GM12878 (cell line): ENCODE measurements around the gene EIF4B. TPM values are rescaled to one million over a fixed set of nuclear protein-coding genes. Genes with fewer than 3 reads are reported as not detected.

ENCODE experiments used
- ATAC-seq: fragments of 200-7000 bp; cut with Tn5 transposase; 3 replicates; pipeline ENCODE4 v1.9.1; 2020; ENCODE audit warnings: mild to moderate bottlenecking, moderate library complexity
- BruUV-seq: library from RNA; stranded (reverse); fragments of 400-500 nt; replicated peaks from 2 replicates; lab custom pipeline; 2021; lab: Mats Ljungman, UMichigan
- CTCF ChIA-PET: fragments of 300-600 bp; sonication (Branson Sonifier 250); formaldehyde crosslinking; extraction: SDS; loops from one replicate; lab custom pipeline; 2021; ENCODE audit warnings: inconsistent platforms; lab: Yijun Ruan, JAX
- POLR2A ChIA-PET: fragments of 350-600 bp; formaldehyde crosslinking; extraction: SDS; loops from one replicate; lab custom pipeline; 2021; ENCODE audit warnings: inconsistent platforms; lab: Charles Lee
- RAD21 ChIA-PET: fragments of 300-600 bp; sonication (Branson Sonifier 250); formaldehyde crosslinking; loops from one replicate; lab custom pipeline; 2023; ENCODE audit warnings: antibody characterized with exemption; ENCODE audit not compliant: unreplicated experiment; lab: Charles Lee
- SMC1A ChIA-PET: fragments of 300-600 bp; sonication (Branson Sonifier 250); formaldehyde crosslinking; loops from one replicate; lab custom pipeline; 2023; ENCODE audit not compliant: unreplicated experiment, uncharacterized antibody; lab: Charles Lee
- DNase-seq: peaks from one replicate; pipeline ENCODE4 v3.0.0-alpha.2; 2011; ENCODE audit warnings: low read depth, low spot score
- FAIRE-seq: peaks from 3 replicates; lab custom pipeline; 2011; peaks lifted over from hg19 to GRCh38; lab: Jason Lieb, UNC
- H2AFZ ChIP-seq: 2 replicates; pipeline ENCODE4 v1.6.0; 2011; ENCODE audit warnings: low read depth, low read length, control low read depth; ENCODE audit not compliant: control insufficient read depth
- H3K27ac ChIP-seq: 2 replicates; pipeline ENCODE4 v1.5.1; 2011; ENCODE audit warnings: control low read depth; ENCODE audit not compliant: control insufficient read depth, insufficient read depth
- H3K27me3 ChIP-seq, 2 experiments: replicated peaks in 1 of 2; 2 replicates each; pipeline versions ENCODE4 v1.6.0 to v1.6.1; 2011; ENCODE audit warnings: low read length in 1 of 2; ENCODE audit not compliant: control insufficient read depth in 2 of 2, insufficient read depth in 2 of 2
- H3K36me3 ChIP-seq, 2 experiments: 2 replicates each; pipeline ENCODE4 v1.5.1; 2011; ENCODE audit warnings: low read length in 1 of 2; ENCODE audit not compliant: control insufficient read depth in 2 of 2, insufficient read depth in 2 of 2
- H3K4me1 ChIP-seq: 2 replicates; pipeline ENCODE4 v1.6.1; 2011; ENCODE audit warnings: mild to moderate bottlenecking, low read length, moderate library complexity, mixed read lengths; ENCODE audit not compliant: control insufficient read depth, insufficient read depth
- H3K4me2 ChIP-seq: 2 replicates; pipeline ENCODE4 v1.6.0; 2011; ENCODE audit warnings: control low read depth; ENCODE audit not compliant: control insufficient read depth, insufficient read depth
- H3K4me3 ChIP-seq: fragments of 200-600 bp; sonication (generic); 2 replicates; pipeline ENCODE4 v1.5.1; 2016
- H3K79me2 ChIP-seq: 2 replicates; pipeline ENCODE4 v1.6.0; 2011; ENCODE audit warnings: low read length; ENCODE audit not compliant: control insufficient read depth, insufficient read depth
- H3K9ac ChIP-seq: 2 replicates; pipeline ENCODE4 v1.8.0; 2011; ENCODE audit warnings: low read length, control low read depth, mixed read lengths; ENCODE audit not compliant: control insufficient read depth, insufficient read depth
- H3K9me3 ChIP-seq: replicated peaks from 3 replicates; pipeline ENCODE4 v1.5.1; 2011; ENCODE audit warnings: mild to moderate bottlenecking, low read length; ENCODE audit not compliant: control insufficient read depth, insufficient read depth
- H4K20me1 ChIP-seq: 2 replicates; pipeline ENCODE4 v1.6.0; 2011; ENCODE audit not compliant: control insufficient read depth, insufficient read depth
- EGR1 ChIP-seq, 2 experiments: IDR thresholded peaks; 1 replicate in 1 of 2; 2 replicates in 1 of 2; pipeline ENCODE4 v1.6.1; 2011 to 2012; ENCODE audit warnings: low read depth in 2 of 2, low read length in 2 of 2, borderline replicate concordance in 1 of 2, mild to moderate bottlenecking in 1 of 2, moderate library complexity in 1 of 2
- SUPT20H ChIP-seq: IDR thresholded peaks from 2 replicates; pipeline ENCODE4 v1.6.1; 2011; ENCODE audit warnings: low read depth, mild to moderate bottlenecking, low read length, moderate library complexity, borderline replicate concordance; ENCODE audit not compliant: control insufficient read depth
- TCF7 ChIP-seq: IDR thresholded peaks from 2 replicates; pipeline ENCODE4 v1.6.1; 2014; ENCODE audit warnings: antibody characterized with exemption, borderline replicate concordance
- ZZZ3 ChIP-seq: IDR thresholded peaks from 2 replicates; pipeline ENCODE4 v1.6.1; 2011; ENCODE audit warnings: low read depth; ENCODE audit not compliant: control insufficient read depth, insufficient read length
- WGBS: methylation state at CpG from one replicate; pipeline ENCODE4 v1.1.6; 2016; ENCODE audit warnings: low lambda C conversion rate; ENCODE audit not compliant: insufficient replicate concordance, insufficient coverage; ENCODE audit errors: missing lambda C conversion rate; 5-methylcytosine and 5-hydroxymethylcytosine counted together
- in situ Hi-C: fragments of 300-500 bp; cut with MboI; formaldehyde crosslinking; loops from 9 replicates; pipeline ENCODE4 v1.14.3; 2018; ENCODE audit warnings: mixed read lengths
- intact Hi-C: fragments of 100-400 bp; cut with micrococcal nuclease; formaldehyde crosslinking; loops from one replicate; pipeline ENCODE4 v1.14.2; 2022; ENCODE audit not compliant: unreplicated experiment
- polyA plus RNA-seq, 11 experiments: library from polyadenylated mRNA; depleted of rRNA in 4 of 11; unstranded in 6 of 11; stranded (reverse) in 5 of 11; fragments of >200 nt; fragmentation: Nextera tagmentation in 4 of 11; fragmentation: Illumina TruSeq in 1 of 11; extraction: Ambion mirVana in 4 of 11; extraction: Trizol in 1 of 11; gene quantifications; 1 replicate in 1 of 11; 2 replicates in 10 of 11; pipeline versions ENCODE4 v1.2.1 to v1.2.3, GENCODE V29; 2011 to 2016; ENCODE audit warnings: inconsistent platforms in 2 of 11, missing spikeins in 2 of 11, low read depth in 1 of 11
- total RNA-seq, 4 experiments: library from RNA; depleted of rRNA in 3 of 4; stranded (reverse); fragments of >200 nt in 3 of 4; fragmentation: Illumina TruSeq in 1 of 4; extraction: Trizol in 1 of 4; gene quantifications; 2 replicates each; pipeline versions ENCODE4 v1.2.1 to v1.2.3, GENCODE V29; 2013 to 2021
- TF ChIP-seq, protein P1 (sequence below): fragments of 450-650 bp; IDR thresholded peaks from 2 replicates; pipeline ENCODE4 v1.6.1; 2016; ENCODE audit warnings: mild to moderate bottlenecking
- TF ChIP-seq, protein P2 (sequence below): fragments of 450-650 bp; formaldehyde crosslinking; IDR thresholded peaks from 2 replicates; pipeline ENCODE4 v1.4.0; 2020; ENCODE audit warnings: mild to moderate bottlenecking, moderate library complexity

The EIF4B gene
- total and polyA plus RNA-seq, 10 of the 15 experiments (the other 5 are each of a cell fraction or from before 2014, with no cell fraction given), result 123 to 752 (median 431) TPM

DNA sequence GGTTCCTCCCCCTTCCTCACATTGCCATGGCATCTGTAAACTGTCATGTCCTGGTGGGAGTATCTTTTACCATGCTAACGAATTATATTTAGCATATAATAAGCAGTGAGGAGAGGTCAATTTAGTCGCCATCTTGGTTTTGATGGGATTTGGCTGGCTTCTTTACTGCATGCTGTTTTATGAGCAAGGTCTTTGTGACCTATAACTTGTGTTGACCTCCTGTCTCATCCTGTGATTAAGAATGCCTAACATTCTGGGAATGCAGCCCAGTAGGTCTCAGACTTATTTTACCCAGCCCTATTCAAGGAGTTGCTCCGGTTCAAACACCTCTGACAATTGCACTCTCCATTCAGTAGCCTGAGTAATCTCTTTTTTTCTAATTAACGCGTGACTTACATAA is 2.1 kb upstream of the EIF4B start:
- ChIA-PET SMC1A (no interaction called here), POLR2A (no interaction called here), CTCF (interaction anchor here (3.5 kb wide), 1 partner anchor 120 kb away, joined by 12 read pairs; no protein-coding TSS in a partner anchor), RAD21 (no interaction called here)
- Histone ChIP-seq H3K27ac (no peak overlapping the region), H3K4me2 (no peak overlapping the region), H3K36me3 (peaks cover 0 to 4% of the 10 kb centered on the region in 2 experiments; a peak in 1 of 4 replicates), H3K4me1 (peaks cover 2% of the 10 kb centered on the region; the same call in 1 of the 2 replicates), H3K79me2 (peaks cover 36% of the 10 kb centered on the region), H3K27me3 (no peaks in the 10 kb centered on the region), H2AFZ (no peak overlapping the region), H3K9ac (no peak overlapping the region), H3K4me3 (no peak overlapping the region), H3K9me3 (no peaks in the 10 kb centered on the region), H4K20me1 (peaks cover 5% of the 10 kb centered on the region; the same call in 1 of the 2 replicates)
- TF ChIP-seq TCF7 (no peak), SUPT20H (no peak), ZZZ3 (no peak), EGR1 (IDR thresholded peaks at IDR 0.05; ENCODE audit: borderline replicate concordance in 1 of 2, low read depth in 2 of 2, low read length in 2 of 2) (no peak)
- TF ChIP-seq, protein P1, sequence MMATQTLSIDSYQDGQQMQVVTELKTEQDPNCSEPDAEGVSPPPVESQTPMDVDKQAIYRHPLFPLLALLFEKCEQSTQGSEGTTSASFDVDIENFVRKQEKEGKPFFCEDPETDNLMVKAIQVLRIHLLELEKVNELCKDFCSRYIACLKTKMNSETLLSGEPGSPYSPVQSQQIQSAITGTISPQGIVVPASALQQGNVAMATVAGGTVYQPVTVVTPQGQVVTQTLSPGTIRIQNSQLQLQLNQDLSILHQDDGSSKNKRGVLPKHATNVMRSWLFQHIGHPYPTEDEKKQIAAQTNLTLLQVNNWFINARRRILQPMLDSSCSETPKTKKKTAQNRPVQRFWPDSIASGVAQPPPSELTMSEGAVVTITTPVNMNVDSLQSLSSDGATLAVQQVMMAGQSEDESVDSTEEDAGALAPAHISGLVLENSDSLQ, result no peak
- TF ChIP-seq, protein P2, sequence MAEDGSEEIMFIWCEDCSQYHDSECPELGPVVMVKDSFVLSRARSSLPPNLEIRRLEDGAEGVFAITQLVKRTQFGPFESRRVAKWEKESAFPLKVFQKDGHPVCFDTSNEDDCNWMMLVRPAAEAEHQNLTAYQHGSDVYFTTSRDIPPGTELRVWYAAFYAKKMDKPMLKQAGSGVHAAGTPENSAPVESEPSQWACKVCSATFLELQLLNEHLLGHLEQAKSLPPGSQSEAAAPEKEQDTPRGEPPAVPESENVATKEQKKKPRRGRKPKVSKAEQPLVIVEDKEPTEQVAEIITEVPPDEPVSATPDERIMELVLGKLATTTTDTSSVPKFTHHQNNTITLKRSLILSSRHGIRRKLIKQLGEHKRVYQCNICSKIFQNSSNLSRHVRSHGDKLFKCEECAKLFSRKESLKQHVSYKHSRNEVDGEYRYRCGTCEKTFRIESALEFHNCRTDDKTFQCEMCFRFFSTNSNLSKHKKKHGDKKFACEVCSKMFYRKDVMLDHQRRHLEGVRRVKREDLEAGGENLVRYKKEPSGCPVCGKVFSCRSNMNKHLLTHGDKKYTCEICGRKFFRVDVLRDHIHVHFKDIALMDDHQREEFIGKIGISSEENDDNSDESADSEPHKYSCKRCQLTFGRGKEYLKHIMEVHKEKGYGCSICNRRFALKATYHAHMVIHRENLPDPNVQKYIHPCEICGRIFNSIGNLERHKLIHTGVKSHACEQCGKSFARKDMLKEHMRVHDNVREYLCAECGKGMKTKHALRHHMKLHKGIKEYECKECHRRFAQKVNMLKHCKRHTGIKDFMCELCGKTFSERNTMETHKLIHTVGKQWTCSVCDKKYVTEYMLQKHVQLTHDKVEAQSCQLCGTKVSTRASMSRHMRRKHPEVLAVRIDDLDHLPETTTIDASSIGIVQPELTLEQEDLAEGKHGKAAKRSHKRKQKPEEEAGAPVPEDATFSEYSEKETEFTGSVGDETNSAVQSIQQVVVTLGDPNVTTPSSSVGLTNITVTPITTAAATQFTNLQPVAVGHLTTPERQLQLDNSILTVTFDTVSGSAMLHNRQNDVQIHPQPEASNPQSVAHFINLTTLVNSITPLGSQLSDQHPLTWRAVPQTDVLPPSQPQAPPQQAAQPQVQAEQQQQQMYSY (CRISPR knock-in tag), result no peak
- intact Hi-C loops (no loop called here), in situ Hi-C loops (no loop called here)
- WGBS, result 97% methylated on average over 5 of the region's 5 CpGs
- BruUV-seq, result no TSS peak
- DNase-seq (no peak), ATAC-seq (no peak), FAIRE-seq (no peak)
